GM21390 (cell line): Measurements from ENCODE around the gene NT5DC1.
A peak's percentile ranks its signal among the peaks of the same experiment; 100 is the strongest.

Experiments used
- ATAC-seq: cut with Tn5 transposase; IDR thresholded peaks from one replicate; pipeline ENCODE4 v1.9.1; 2021; ENCODE audit not compliant: unreplicated experiment

The NT5DC1 gene

GRCh38 chr6:116100419-116101301 is at the start of gene NT5DC1:
Gene NT5DC1 (plus strand): TSS chr6:116100853. CDS start chr6:116100931, 78 bp downstream.
- ATAC-seq: peak; percentile 86

GRCh38 chr6:116051244-116051643 is 49.4 kb upstream of the NT5DC1 start:
- ATAC-seq: no peak

- ATAC-seq: no peak
These were observed 45.1 kb upstream of the NT5DC1 start for GRCh38 chr6:116055513-116055912.

- no peak for ATAC-seq
These were observed 42.9 kb upstream of the NT5DC1 start for GRCh38 chr6:116057766-116058165.

- ATAC-seq: peak; percentile 77
These were observed 40.7 kb upstream of the NT5DC1 start for GRCh38 chr6:116059713-116060571.

GRCh38 chr6:116060572-116061283 is 39.9 kb upstream of the NT5DC1 start, which contains the start of gene FRK:
Gene FRK (minus strand): TSS chr6:116060891. CDS start chr6:116060311, 580 bp downstream.
- ATAC-seq: no peak

GRCh38 chr6:116062496-116062895 is 38.2 kb upstream of the NT5DC1 start:
- ATAC-seq: no peak

GRCh38 chr6:116064666-116065065 is 36.0 kb upstream of the NT5DC1 start:
- no peak for ATAC-seq

- no peak for ATAC-seq
These were observed 33.9 kb upstream of the NT5DC1 start for GRCh38 chr6:116066789-116067188.

- no peak for ATAC-seq
These were observed 30.6 kb upstream of the NT5DC1 start for GRCh38 chr6:116070101-116070500.

GRCh38 chr6:116070616-116071389 is 29.9 kb upstream of the NT5DC1 start:
- no peak for ATAC-seq

- no peak for ATAC-seq
These were observed 28.3 kb upstream of the NT5DC1 start for GRCh38 chr6:116072368-116072767.

GRCh38 chr6:116073765-116074440 is 26.8 kb upstream of the NT5DC1 start:
- ATAC-seq: no peak

- no peak for ATAC-seq
These were observed 25.8 kb upstream of the NT5DC1 start for GRCh38 chr6:116074732-116075390.

GRCh38 chr6:116078522-116078921 is 22.1 kb upstream of the NT5DC1 start:
- ATAC-seq: no peak

- no peak for ATAC-seq
These were observed 21.7 kb upstream of the NT5DC1 start for GRCh38 chr6:116078945-116079344.

- no peak for ATAC-seq
These were observed 17.6 kb upstream of the NT5DC1 start for GRCh38 chr6:116083052-116083451.

- no peak for ATAC-seq
These were observed 16.4 kb upstream of the NT5DC1 start for GRCh38 chr6:116084284-116084683.

GRCh38 chr6:116087437-116088027 is 13.1 kb upstream of the NT5DC1 start:
- ATAC-seq: peak; percentile 93
